WTC11 (cell line): ENCODE results near the gene SLC22A13. TPM values are rescaled to one million over a fixed set of nuclear protein-coding genes. Genes with fewer than 3 reads are reported as not detected.

Experiments
- ATAC-seq: fragments of 200-7000 bp; cut with Tn5 transposase; 2 replicates; pipeline ENCODE4 v1.10.0; 2021; ENCODE audit warnings: mild to moderate bottlenecking, moderate library complexity
- CTCF ChIA-PET: fragments of 300-600 bp; sonication (Branson Sonifier 250); formaldehyde crosslinking; loops from one replicate; lab custom pipeline; 2021; ENCODE audit warnings: antibody characterized with exemption; lab: Charles Lee
- POLR2A ChIA-PET: fragments of 350-600 bp; sonication (Branson Sonifier 250); formaldehyde crosslinking; loops from one replicate; lab custom pipeline; 2021; ENCODE audit warnings: antibody characterized with exemption; lab: Charles Lee
- DNase-seq: peaks from one replicate; pipeline ENCODE4 v3.0.0; 2021; ENCODE audit warnings: low spot score
- H3K27ac Mint-ChIP-seq: 2 replicates; pipeline ENCODE4 v1.8.0; 2021; ENCODE audit warnings: mixed read lengths
- H3K27me3 Mint-ChIP-seq: 2 replicates; pipeline ENCODE4 v1.8.0; 2021; ENCODE audit warnings: low read depth, mild to moderate bottlenecking, moderate library complexity, mixed read lengths
- H3K36me3 Mint-ChIP-seq: 2 replicates; pipeline ENCODE4 v1.8.0; 2021; ENCODE audit warnings: mixed read lengths
- H3K4me1 Mint-ChIP-seq: 2 replicates; pipeline ENCODE4 v1.8.0; 2022; ENCODE audit warnings: mixed read lengths
- H3K4me3 Mint-ChIP-seq: 2 replicates; pipeline ENCODE4 v1.8.0; 2021; ENCODE audit warnings: mild to moderate bottlenecking, moderate library complexity, mixed read lengths
- H3K9me3 Mint-ChIP-seq: 2 replicates; pipeline ENCODE4 v1.8.0; 2021; ENCODE audit warnings: mixed read lengths
- CBFB ChIP-seq: sonication (generic); formaldehyde crosslinking; IDR thresholded peaks from 2 replicates; pipeline ENCODE4 v1.8.1; 2022; ENCODE audit warnings: mild to moderate bottlenecking, low read depth, missing genetic modification reagents
- ELF4 ChIP-seq: sonication (generic); formaldehyde crosslinking; IDR thresholded peaks from 2 replicates; pipeline ENCODE4 v1.8.1; 2022; ENCODE audit warnings: low read depth, mild to moderate bottlenecking, moderate library complexity, missing genetic modification reagents
- FOXP1 ChIP-seq: sonication (generic); formaldehyde crosslinking; IDR thresholded peaks from 2 replicates; pipeline ENCODE4 v1.8.0; 2022; ENCODE audit warnings: missing genetic modification reagents, mild to moderate bottlenecking, moderate library complexity, borderline replicate concordance
- GABPB1 ChIP-seq: sonication (generic); formaldehyde crosslinking; IDR thresholded peaks from 2 replicates; pipeline ENCODE4 v1.8.1; 2023; ENCODE audit warnings: mild to moderate bottlenecking, missing genetic modification reagents
- NFE2L1 ChIP-seq: sonication (generic); formaldehyde crosslinking; IDR thresholded peaks from 2 replicates; pipeline ENCODE4 v1.8.1; 2023; ENCODE audit warnings: missing genetic modification reagents
- NFYB ChIP-seq: sonication (generic); formaldehyde crosslinking; conservative IDR thresholded peaks from 2 replicates; pipeline ENCODE4 v1.8.0; 2022; ENCODE audit warnings: low read depth, missing genetic modification reagents
- RORB ChIP-seq: fragments of 250-450 bp; sonication (Bioruptor Pico); IDR thresholded peaks from 2 replicates; pipeline ENCODE4 v1.9.0; 2021; ENCODE audit warnings: mild to moderate bottlenecking
- SMAD3 ChIP-seq: sonication (generic); formaldehyde crosslinking; IDR thresholded peaks from 2 replicates; pipeline ENCODE4 v1.8.0; 2022; ENCODE audit warnings: missing genetic modification reagents, mild to moderate bottlenecking, borderline replicate concordance
- TP53 ChIP-seq: sonication (generic); formaldehyde crosslinking; IDR thresholded peaks from 2 replicates; pipeline ENCODE4 v1.8.1; 2023; ENCODE audit warnings: mild to moderate bottlenecking, missing genetic modification reagents
- ZNF396 ChIP-seq: fragments of 250-450 bp; sonication (Bioruptor Pico); IDR thresholded peaks from 2 replicates; pipeline ENCODE4 v1.8.0; 2021; ENCODE audit warnings: mild to moderate bottlenecking, moderate library complexity, borderline replicate concordance
- ZNF416 ChIP-seq: fragments of 250-450 bp; sonication (Bioruptor Pico); IDR thresholded peaks from 2 replicates; pipeline ENCODE4 v1.9.0; 2021; ENCODE audit warnings: mild to moderate bottlenecking, inconsistent platforms
- total RNA-seq: library from RNA; stranded (reverse); gene quantifications from 3 replicates; pipeline ENCODE4 v1.2.3, GENCODE V29; 2021
- TF ChIP-seq, protein P1 (sequence below): sonication (generic); formaldehyde crosslinking; IDR thresholded peaks from 2 replicates; pipeline ENCODE4 v1.8.0; 2023; ENCODE audit warnings: mild to moderate bottlenecking, missing genetic modification reagents
- TF ChIP-seq, protein P2 (sequence below): sonication (generic); formaldehyde crosslinking; IDR thresholded peaks from 2 replicates; pipeline ENCODE4 v1.8.1; 2023; ENCODE audit warnings: mild to moderate bottlenecking, missing genetic modification reagents, moderate library complexity
- TF ChIP-seq, protein P3 (sequence below): sonication (generic); formaldehyde crosslinking; IDR thresholded peaks from 2 replicates; pipeline ENCODE4 v1.8.1; 2023; ENCODE audit warnings: mild to moderate bottlenecking, missing genetic modification reagents
- TF ChIP-seq, protein P4 (sequence below): fragments of 250-450 bp; sonication (Bioruptor Pico); IDR thresholded peaks from 2 replicates; pipeline ENCODE4 v1.9.0; 2021; ENCODE audit warnings: mild to moderate bottlenecking
- TF ChIP-seq, protein P5 (sequence below): sonication (generic); formaldehyde crosslinking; conservative IDR thresholded peaks from 2 replicates; pipeline ENCODE4 v1.8.1; 2023; ENCODE audit warnings: mild to moderate bottlenecking, low read depth, missing genetic modification reagents, moderate library complexity

Gene SLC22A13
- total RNA-seq, 1 experiment from 2014 or later = 0.42 TPM

DNA sequence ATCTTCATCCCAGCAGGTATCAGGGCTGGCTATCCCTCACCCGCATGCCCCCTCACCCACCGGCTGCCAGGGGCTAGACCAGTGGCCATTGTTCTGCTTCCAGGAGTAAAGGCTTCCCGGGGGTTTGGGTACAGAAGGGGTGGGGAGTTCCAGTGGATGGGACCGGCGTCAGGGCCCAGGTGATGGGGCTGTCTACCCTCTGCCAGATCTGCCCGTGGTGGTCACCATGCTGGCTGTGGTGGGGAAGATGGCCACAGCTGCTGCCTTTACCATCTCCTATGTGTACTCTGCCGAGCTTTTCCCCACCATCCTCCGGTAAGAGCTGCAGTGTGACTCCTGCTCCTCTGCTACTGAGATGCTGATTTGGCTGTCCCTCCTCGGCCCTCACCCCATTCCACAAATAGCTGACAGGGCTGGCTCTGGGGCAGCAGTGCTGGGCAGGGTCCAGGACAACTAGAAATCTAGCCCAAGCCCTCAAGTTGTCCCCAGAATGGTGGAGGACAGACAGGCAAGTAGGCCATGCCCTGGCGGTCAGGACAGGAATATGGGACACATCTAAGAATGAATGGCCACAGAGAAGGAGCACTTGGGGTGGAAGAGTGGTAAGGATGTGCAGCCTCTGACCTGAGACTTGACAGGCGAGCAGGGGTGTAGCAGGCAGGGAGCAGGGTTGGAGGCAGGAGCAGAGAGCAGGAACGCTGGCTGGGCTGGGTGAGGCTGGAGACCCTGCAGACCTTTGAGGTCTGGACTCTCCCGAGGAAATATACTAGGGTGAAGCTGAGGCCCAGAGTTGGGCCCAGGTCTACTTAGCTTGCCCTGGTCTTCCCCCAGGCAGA, 10.7 kb downstream of the SLC22A13 start (continued):
- TF ChIP-seq SMAD3 = no peak
- TF ChIP-seq GABPB1 (CRISPR knock-in tag) = no peak
- no peak for TF ChIP-seq FOXP1 (CRISPR knock-in tag)
- TF ChIP-seq ZNF416 = no peak
- TF ChIP-seq, protein P1, sequence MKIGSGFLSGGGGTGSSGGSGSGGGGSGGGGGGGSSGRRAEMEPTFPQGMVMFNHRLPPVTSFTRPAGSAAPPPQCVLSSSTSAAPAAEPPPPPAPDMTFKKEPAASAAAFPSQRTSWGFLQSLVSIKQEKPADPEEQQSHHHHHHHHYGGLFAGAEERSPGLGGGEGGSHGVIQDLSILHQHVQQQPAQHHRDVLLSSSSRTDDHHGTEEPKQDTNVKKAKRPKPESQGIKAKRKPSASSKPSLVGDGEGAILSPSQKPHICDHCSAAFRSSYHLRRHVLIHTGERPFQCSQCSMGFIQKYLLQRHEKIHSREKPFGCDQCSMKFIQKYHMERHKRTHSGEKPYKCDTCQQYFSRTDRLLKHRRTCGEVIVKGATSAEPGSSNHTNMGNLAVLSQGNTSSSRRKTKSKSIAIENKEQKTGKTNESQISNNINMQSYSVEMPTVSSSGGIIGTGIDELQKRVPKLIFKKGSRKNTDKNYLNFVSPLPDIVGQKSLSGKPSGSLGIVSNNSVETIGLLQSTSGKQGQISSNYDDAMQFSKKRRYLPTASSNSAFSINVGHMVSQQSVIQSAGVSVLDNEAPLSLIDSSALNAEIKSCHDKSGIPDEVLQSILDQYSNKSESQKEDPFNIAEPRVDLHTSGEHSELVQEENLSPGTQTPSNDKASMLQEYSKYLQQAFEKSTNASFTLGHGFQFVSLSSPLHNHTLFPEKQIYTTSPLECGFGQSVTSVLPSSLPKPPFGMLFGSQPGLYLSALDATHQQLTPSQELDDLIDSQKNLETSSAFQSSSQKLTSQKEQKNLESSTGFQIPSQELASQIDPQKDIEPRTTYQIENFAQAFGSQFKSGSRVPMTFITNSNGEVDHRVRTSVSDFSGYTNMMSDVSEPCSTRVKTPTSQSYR (CRISPR knock-in tag) = no peak
- TF ChIP-seq, protein P2, sequence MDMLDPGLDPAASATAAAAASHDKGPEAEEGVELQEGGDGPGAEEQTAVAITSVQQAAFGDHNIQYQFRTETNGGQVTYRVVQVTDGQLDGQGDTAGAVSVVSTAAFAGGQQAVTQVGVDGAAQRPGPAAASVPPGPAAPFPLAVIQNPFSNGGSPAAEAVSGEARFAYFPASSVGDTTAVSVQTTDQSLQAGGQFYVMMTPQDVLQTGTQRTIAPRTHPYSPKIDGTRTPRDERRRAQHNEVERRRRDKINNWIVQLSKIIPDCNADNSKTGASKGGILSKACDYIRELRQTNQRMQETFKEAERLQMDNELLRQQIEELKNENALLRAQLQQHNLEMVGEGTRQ (CRISPR knock-in tag) = no peak
- TF ChIP-seq, protein P3, sequence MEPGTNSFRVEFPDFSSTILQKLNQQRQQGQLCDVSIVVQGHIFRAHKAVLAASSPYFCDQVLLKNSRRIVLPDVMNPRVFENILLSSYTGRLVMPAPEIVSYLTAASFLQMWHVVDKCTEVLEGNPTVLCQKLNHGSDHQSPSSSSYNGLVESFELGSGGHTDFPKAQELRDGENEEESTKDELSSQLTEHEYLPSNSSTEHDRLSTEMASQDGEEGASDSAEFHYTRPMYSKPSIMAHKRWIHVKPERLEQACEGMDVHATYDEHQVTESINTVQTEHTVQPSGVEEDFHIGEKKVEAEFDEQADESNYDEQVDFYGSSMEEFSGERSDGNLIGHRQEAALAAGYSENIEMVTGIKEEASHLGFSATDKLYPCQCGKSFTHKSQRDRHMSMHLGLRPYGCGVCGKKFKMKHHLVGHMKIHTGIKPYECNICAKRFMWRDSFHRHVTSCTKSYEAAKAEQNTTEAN (CRISPR knock-in tag) = no peak
- TF ChIP-seq ELF4 = no peak

DNA sequence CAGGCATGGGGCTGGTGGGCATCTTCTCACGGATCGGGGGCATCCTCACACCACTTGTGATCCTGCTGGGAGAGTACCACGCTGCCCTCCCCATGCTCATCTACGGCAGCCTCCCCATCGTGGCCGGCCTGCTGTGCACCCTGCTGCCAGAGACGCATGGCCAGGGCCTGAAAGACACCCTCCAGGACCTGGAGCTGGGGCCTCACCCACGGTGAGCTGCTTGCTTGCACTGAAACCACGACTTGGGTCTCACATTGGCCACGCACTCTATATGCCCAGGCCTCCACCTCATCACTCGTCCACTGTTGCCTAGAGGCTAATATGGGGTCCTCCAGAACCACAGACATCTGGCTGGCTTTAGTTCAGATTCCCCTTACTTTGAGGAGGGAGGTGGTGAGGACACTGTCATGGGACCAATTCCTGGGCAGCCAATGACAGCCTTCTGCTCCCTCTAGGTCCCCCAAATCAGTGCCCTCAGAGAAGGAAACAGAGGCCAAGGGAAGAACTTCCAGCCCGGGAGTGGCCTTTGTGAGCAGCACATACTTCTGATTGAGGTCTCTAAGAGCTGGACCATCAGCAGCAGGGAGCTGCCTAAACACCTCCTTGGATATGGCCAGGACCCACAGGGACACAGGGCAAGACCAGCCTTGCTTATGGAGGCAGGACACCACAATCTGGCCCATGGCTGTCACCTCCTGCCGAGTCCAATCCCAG, 11.5 kb downstream of the SLC22A13 start:
- no peak overlapping the region for H3K4me3 Mint-ChIP-seq
- CTCF ChIA-PET = no interaction called here
- DNase-seq (no peak), ATAC-seq (no peak)
- POLR2A ChIA-PET = no interaction called here
- no peaks in the 10 kb centered on the region for H3K36me3 Mint-ChIP-seq
- TF ChIP-seq TP53 = no peak
- no peak for TF ChIP-seq NFE2L1 (CRISPR knock-in tag)
- no peak for TF ChIP-seq ZNF396 (CRISPR knock-in tag)
- TF ChIP-seq, protein P4, sequence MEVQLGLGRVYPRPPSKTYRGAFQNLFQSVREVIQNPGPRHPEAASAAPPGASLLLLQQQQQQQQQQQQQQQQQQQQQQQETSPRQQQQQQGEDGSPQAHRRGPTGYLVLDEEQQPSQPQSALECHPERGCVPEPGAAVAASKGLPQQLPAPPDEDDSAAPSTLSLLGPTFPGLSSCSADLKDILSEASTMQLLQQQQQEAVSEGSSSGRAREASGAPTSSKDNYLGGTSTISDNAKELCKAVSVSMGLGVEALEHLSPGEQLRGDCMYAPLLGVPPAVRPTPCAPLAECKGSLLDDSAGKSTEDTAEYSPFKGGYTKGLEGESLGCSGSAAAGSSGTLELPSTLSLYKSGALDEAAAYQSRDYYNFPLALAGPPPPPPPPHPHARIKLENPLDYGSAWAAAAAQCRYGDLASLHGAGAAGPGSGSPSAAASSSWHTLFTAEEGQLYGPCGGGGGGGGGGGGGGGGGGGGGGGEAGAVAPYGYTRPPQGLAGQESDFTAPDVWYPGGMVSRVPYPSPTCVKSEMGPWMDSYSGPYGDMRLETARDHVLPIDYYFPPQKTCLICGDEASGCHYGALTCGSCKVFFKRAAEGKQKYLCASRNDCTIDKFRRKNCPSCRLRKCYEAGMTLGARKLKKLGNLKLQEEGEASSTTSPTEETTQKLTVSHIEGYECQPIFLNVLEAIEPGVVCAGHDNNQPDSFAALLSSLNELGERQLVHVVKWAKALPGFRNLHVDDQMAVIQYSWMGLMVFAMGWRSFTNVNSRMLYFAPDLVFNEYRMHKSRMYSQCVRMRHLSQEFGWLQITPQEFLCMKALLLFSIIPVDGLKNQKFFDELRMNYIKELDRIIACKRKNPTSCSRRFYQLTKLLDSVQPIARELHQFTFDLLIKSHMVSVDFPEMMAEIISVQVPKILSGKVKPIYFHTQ (CRISPR knock-in tag) = no peak
- TF ChIP-seq, protein P5, sequence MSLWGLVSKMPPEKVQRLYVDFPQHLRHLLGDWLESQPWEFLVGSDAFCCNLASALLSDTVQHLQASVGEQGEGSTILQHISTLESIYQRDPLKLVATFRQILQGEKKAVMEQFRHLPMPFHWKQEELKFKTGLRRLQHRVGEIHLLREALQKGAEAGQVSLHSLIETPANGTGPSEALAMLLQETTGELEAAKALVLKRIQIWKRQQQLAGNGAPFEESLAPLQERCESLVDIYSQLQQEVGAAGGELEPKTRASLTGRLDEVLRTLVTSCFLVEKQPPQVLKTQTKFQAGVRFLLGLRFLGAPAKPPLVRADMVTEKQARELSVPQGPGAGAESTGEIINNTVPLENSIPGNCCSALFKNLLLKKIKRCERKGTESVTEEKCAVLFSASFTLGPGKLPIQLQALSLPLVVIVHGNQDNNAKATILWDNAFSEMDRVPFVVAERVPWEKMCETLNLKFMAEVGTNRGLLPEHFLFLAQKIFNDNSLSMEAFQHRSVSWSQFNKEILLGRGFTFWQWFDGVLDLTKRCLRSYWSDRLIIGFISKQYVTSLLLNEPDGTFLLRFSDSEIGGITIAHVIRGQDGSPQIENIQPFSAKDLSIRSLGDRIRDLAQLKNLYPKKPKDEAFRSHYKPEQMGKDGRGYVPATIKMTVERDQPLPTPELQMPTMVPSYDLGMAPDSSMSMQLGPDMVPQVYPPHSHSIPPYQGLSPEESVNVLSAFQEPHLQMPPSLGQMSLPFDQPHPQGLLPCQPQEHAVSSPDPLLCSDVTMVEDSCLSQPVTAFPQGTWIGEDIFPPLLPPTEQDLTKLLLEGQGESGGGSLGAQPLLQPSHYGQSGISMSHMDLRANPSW = no peak
- TF ChIP-seq CBFB (CRISPR knock-in tag) = no peak
- TF ChIP-seq RORB (CRISPR knock-in tag) = no peak
- TF ChIP-seq NFYB = no peak
- H3K27me3 Mint-ChIP-seq = no peaks in the 10 kb centered on the region
- no peaks in the 10 kb centered on the region for H3K9me3 Mint-ChIP-seq
- H3K4me1 Mint-ChIP-seq = peaks cover 3% of the 10 kb centered on the region; the same call in 1 of the 2 replicates
- H3K27ac Mint-ChIP-seq = no peak overlapping the region
